Activated T-cell treated with anti-CD3 and anti-CD28 coated beads for 4 hours (primary cell): ENCODE results near the gene EXOSC2.
A peak's percentile ranks its signal among the peaks of the same experiment; 100 is the strongest.
"Not testable (repeated sequence)": the region's sequence is repeated elsewhere in the genome, so short reads cannot be mapped to it uniquely, and the experiment has no call there.

Experiments
- DNase-seq: peaks from one replicate; pipeline ENCODE4 v3.0.0-alpha.2; 2020

The EXOSC2 gene

DNA sequence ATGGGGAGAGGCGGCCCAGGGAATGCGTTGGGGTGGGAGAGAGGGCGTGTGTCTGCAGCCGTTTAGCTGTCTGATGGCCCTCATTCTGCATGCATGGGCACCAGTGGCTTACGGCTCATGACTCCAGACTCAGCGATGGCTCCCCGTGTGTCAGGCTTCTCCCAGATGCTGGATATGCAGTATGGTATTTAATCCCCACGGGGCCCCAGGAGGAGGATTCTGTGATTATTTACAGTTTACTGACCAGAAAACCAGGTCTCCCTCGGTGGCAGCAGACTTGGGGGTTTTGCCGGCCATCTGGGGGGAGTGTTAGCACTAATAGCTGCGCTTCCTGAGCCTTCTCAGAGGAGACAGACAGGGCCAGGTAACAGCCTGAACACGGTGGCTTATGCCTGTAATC, 24.9 kb upstream of the EXOSC2 start:
- DNase-seq = no peak

- no peak for DNase-seq
Observed at GRCh38 chr9:130669965-130670364, 23.6 kb upstream of the EXOSC2 start.

GRCh38 chr9:130670644-130671043, 22.9 kb upstream of the EXOSC2 start:
- no peak for DNase-seq

GRCh38 chr9:130672466-130672865, 21.1 kb upstream of the EXOSC2 start:
- no peak for DNase-seq

DNA sequence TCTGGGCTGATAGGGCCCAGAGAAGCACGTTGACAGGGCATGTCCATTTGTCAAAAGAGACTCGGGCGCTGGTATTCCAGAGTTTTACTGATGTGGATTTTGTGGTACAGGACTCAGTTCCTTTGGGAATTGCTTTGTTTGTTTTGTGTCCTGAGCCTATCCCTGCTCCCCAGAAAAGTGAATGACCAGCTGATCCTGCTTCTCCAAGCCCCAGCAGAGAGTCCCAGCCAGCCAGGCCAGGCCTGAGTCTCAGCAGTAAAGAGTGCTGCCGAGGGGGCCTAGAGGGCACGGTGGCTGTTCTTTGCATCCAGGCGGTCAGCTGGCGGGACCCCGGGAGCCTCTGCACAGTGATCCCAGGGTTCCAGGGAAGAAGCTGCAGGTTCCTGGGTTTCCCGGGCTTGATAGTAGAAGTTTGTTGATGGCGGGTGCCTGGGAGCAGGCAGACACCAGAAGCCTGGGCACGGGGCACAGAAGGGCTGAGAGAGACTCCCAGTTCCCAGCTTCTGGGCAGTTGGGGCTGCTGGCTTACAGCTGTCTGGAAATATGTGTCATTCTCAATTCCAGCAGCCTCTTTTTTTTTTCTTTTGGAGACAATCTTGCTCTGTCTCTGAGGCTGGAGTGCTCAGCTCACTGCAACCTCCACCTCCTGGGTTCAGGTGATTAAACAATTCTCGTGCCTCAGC, 20.5 kb upstream of the EXOSC2 start:
- no peak for DNase-seq

DNA sequence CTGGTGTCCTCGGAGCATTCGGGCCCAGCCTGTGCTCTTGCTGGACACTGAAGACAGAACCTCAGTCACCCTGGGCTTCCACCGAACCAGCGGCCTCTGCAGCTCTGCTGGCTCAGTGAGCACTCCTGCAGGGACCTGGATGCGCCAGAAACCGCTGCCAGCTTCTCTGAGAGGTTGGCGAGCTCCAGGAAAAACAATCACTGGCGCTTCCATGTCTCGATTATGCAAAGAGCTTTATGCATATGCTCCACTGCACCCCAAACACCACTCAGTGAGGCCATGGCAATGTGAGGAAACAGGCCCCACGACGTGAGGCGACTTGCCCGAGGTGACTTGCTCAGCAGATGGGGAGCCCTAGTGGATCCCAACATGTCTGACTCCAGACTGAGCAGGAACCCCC, 18.2 kb upstream of the EXOSC2 start:
- DNase-seq = no peak

DNA sequence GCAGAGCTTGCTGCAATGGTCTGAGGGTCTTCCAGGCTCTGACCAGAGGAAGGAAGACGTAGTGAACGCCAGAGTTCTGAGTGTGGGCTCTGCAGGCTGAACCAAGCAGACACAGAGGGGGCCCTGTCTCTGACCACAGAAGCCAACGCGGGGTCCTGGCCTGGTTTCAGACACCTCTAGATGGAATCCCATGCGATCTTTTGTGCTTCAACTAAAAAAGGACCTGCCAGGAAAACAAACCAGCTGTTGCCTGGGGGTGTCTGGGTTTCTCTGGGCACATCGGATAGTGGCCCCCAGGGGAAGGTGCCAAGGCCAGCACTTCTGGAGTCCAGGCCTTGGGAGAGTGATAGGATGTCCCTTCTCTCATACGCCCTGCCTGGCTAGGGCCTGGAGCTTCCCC, 16.3 kb upstream of the EXOSC2 start:
- no peak for DNase-seq

- peak; percentile 33 for DNase-seq
Observed at GRCh38 chr9:130680836-130681768, 12.5 kb upstream of the EXOSC2 start.

DNA sequence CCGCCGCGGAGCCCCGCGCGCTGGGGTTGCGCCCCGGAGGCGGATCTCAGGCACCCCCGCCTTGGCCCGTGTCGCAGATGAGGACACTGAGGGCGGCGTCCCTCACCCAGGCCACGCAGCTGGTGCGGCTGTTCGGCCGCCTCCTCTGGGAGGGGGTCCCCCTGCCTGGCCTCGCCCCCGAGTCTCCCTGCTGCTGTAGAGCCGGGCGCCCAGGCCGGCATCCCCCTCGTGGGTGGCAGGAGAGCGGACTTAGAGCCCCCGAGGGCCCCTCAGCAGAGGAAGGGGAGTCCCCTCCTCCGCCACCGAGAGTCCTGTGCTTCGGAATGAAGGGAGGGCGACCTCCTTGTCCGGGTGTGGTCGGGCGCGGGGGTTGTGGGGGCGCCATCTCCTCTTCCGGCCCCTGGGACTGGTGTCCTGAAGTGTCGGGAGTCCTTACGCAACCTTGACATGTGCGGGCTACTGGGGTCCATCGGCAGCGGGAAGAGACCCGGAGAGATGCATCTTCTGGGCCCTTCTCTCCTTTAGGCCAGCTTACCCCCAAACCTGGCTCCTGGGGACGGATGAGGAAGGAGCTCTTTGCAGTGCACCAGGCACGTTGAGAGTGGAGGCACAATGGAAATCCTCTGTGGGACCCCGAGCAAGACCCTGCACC, 11.7 kb upstream of the EXOSC2 start:
- DNase-seq = no peak

DNA sequence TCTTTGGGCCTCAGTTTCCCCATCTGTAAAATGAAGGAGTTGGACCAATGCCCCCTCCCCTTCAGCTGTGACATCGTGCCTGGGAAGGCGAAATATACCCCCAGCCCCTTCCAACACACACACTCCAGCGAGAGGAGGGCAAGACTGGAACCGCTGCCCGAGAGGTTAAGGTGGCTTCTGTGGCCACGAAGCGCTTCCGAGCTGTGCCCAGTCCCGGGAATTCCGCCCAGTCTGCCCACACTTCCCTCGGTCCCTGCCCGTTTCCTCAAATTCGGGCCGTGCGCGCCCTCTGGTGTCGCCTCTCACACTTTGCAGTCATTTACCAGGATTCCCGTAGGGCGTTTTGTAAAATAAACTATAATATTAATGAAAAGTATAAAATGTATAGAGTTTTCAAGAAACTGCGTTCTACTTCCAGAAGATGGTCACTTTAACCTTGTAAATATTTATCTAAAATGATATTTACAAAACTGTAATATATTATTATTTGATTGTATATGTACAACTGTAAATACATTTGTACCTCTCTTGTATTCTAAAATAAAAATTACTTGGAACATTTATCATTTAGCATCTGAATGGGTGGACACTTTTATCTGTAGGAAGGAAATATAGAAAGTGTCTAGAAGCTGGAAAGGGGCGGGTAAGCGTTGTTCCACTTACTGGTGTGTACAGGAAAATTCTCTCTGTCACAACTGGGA, 11.0 kb upstream of the EXOSC2 start:
- DNase-seq = peak; percentile 45

DNA sequence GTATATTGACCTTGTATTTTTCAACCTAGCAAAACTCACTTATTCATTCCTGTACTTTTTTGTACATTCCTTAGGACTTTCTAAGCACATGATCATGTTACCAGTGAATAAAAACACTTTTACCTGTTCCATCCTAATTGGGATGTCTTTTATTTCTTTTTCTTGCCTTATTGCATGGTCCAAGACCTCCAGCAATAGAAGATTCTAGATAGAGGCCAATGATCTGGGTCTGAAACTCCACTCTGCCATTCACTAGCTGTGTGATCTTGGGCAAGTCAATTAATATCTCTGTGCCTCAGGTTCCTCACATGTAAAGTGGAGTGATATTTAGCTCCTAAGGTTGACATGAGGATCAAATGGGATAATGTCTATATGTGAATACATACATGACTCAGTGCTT, 8.5 kb upstream of the EXOSC2 start:
- DNase-seq = no peak

DNA sequence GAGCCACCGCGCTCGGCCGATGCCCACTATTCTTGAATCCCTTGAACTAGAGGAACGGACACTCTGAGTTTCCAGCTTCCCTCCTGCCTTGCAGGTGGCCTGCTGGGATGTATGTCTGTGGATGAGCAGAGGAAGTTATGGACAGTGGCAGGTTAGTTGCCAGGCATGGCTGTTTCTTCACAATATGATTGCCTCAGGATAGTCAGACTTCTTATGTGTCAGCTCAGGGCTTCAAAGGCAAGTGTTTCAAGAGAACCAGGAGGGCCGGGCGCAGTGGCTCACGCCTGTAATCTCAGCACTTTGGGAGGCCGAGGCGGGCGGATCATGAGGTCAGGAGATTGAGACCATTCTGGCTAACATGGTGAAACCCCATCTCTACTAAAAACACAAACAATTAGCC, 7.6 kb upstream of the EXOSC2 start:
- DNase-seq = not testable (repeated sequence)

DNA sequence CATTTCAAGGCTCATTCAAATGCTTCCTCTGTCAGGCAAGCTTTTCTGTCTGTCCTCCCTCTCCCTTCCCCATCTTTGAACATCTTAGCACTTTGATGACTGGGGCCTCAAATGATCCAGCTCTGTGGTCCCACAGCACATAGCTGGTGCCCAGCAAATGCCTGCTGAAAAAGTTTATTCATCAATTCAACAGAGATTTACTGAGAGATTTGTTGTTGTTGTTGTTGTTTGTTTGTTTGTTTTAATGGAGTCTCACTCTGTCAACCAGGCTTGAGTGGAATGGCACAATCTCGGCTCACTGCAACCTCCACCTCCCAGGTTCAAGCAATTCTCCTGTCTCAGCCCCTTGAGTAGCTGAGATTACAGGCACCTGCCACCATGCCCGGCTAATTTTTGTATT, 6.0 kb upstream of the EXOSC2 start:
- DNase-seq = no peak

DNA sequence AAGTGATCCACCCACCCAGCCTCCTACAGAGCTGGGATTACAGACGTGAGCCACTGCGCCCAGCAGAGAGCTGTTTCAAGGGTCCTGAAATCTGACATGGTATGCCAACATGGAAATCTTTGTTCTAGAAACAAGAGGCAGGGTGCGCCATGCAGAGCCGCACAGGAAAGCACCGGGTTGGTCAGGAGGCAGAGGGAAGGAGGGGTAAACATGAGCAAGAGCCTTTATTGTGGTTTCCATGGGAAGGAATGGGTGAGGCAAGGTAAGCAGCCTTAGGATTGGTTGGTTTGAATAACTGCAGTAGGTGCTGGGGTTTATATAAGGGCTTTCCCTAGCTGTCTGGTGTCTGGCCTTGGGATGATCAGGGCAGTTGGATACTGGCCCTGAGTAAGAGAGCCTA, 5.5 kb upstream of the EXOSC2 start:
- DNase-seq = no peak

- DNase-seq = no peak
Observed at GRCh38 chr9:130689572-130689936, 4.0 kb upstream of the EXOSC2 start.

DNA sequence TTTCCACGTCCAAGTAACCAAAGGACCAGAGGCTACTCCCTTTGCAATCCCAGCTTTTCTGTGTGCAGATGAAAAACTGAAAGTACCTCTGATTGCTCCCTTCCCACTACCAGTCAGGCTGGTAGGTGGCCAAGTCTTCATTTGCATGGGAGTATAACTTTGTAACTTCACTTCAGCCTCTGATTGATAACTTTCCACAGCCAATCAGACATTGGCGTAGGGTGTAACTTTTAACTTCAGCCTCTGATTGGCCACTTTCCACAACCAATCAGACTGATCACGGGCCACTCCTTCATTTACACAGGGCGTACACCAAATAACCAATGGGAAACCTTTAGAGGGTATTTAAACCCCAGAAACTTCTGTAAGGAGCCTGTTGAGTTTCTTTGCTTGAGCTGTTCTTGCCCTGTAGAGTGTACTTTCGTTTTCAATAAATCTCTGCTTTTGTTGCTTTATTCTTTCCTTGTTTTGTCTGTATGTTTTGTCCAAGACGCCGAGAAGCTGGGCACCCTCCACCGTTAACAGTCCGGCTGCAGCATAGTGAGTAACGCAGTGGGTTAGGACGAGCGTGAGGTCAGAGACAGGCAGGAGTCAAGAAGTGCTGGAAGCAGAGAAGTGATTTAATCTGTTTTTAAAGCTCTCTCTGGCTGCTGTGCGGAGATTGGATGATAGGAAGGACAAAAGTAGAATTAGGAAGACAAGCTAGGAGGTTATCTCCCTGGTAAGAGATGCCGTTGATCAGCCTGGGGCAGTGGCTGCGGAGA, 3.5 kb upstream of the EXOSC2 start:
- DNase-seq = no peak

DNA sequence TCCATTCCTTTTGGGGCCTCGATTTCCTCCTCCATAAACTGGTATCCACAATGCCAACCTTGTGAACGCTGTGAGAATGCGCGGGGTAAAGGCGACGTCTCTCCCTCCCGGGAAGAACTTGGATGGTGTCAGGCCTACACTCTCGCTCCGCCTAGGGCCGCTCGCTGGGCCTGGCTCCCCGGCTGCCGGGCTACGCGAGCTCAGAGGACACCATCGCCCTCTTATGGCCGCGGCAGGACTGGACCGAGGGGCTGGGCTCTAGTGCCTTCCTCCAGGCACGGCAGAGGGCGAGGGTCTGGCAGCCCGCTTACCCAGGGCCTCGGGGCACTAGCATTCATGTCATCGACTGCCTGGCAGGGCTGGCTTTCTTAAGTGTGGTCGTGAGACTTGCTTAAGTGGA, 1.3 kb upstream of the EXOSC2 start:
- no peak for DNase-seq

- no peak for DNase-seq
Observed at GRCh38 chr9:130693101-130693425, 517 bp upstream of the EXOSC2 start.

GRCh38 chr9:130694205-130694604, 625 bp downstream of the EXOSC2 start:
- no peak for DNase-seq

- DNase-seq = no peak
Observed at GRCh38 chr9:130696139-130696650, 2.6 kb downstream of the EXOSC2 start.

DNA sequence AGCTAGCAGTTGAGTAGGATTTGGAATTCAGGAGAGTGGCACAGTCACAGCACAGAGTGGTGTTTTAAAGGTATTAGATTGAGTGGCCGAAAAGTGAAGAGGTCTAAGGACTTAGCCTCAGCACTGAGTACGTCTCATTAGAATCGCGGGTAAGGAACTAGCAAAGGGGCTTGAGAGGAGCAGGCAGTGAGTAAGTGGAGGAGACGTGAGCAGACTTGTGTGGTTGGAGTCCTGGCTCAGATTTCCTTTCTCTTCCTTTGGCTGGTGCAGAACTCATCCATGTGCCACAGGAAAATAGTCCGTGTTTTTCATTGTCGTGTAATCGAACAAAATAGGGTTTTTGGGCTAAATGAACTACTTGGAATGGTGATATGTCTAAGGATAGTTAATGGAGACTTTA, 3.4 kb downstream of the EXOSC2 start:
- DNase-seq = no peak

DNA sequence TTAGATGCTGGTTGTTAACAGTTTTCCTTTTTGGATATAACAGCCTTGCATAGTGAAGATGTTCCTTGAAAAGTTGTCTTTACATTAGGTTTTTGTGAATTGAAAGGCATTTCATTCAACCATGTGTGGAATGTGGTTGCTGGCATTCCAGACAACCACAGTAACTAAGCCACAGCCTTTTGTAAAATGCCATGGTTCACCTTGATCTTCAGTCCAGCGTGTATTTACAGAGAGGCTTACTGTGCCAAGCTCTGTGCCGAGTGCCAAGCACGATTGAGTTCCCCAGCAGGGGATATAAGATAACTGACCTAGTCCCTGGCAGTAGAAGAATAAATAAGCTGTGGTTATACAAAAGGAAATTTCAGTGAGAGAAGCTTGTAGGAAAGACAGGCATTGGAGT, 4.9 kb downstream of the EXOSC2 start:
- DNase-seq = no peak
